DND-41 (cell line): ENCODE results near the gene MAGEA6.

Experiments used
- CTCF ChIP-seq: IDR thresholded peaks from 2 replicates; pipeline ENCODE4 v1.5.1; 2012; ENCODE audit warnings: borderline replicate concordance, low read length, moderate library complexity, mild to moderate bottlenecking; ENCODE audit not compliant: poor library complexity, severe bottlenecking; ENCODE audit errors: extremely low read depth
- EZH2 ChIP-seq: IDR thresholded peaks from 3 replicates; pipeline ENCODE4 v1.6.1; 2012; ENCODE audit warnings: borderline replicate concordance, low read depth, mild to moderate bottlenecking, moderate library complexity, low read length, inconsistent platforms; ENCODE audit not compliant: severe bottlenecking

- no peak for TF ChIP-seq CTCF
- no peak for TF ChIP-seq EZH2
Measured at GRCh38 chrX:152733261-152733975, 36.1 kb downstream of the MAGEA6 start, which contains the start of the genes CSAG1 and MAGEA12.
